Subcutaneous abdominal adipose tissue (tissue), 5 donors: ENCODE measurements around the gene ZSCAN20.
A peak's percentile ranks its signal among the peaks of the same experiment; 100 is the strongest.

ENCODE experiments used
- H3K27ac ChIP-seq: one replicate; pipeline ENCODE4 v1.7.0; 2013; ENCODE audit warnings: low read depth, mild to moderate bottlenecking, inconsistent platforms, low read length, moderate library complexity
- H3K27me3 ChIP-seq, 5 donors: one replicate each; pipeline ENCODE4 v1.7.0; 2013; ENCODE audit warnings: low read length in 5 of 5, inconsistent platforms in 1 of 5; ENCODE audit not compliant: control insufficient read depth in 5 of 5, insufficient read depth in 4 of 5
- H3K36me3 ChIP-seq, 5 donors: one replicate each; pipeline ENCODE4 v1.7.0; 2013; ENCODE audit warnings: low read length in 5 of 5; ENCODE audit not compliant: control insufficient read depth in 5 of 5, insufficient read depth in 5 of 5
- H3K4me1 ChIP-seq, 5 donors: one replicate each; pipeline ENCODE4 v1.7.0; 2013; ENCODE audit warnings: low read length in 5 of 5, mild to moderate bottlenecking in 3 of 5, moderate library complexity in 1 of 5; ENCODE audit not compliant: control insufficient read depth in 5 of 5, insufficient read depth in 5 of 5
- H3K4me3 ChIP-seq, 5 donors: one replicate each; pipeline ENCODE4 v1.7.0; 2013; ENCODE audit warnings: low read length in 5 of 5, low read depth in 1 of 5
- H3K9ac ChIP-seq, 5 donors: one replicate each; pipeline ENCODE4 v1.7.0; 2013; ENCODE audit warnings: low read length in 5 of 5, mild to moderate bottlenecking in 4 of 5, moderate library complexity in 3 of 5
- H3K9me3 ChIP-seq, 5 donors: one replicate each; pipeline ENCODE4 v1.7.0; 2013; ENCODE audit warnings: low read length in 5 of 5; ENCODE audit not compliant: control insufficient read depth in 5 of 5
- donor health status: healthy.
- donor health status: healthy.
- donor health status: healthy.
- donor health status: healthy.
- donor health status: healthy.

Gene ZSCAN20

DNA sequence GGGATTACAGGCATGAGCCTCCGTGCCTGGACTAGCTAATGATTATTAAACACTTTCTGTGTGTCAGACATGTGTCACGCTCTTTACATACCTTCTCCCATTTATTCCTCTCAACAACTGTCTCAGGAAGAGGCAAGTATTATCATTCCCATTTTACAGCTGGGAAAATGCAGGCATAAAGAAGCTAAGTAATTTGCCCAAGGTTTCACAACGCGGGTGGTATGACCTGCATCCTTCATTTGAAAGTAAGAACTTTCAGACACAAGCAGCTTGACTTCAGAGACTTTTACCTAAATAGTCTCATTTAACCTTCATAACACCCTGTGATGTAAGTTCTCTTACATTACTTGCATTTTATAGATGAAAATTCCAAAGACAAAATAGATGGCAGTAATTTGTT lies 1.0 kb upstream of the ZSCAN20 start:
- Histone ChIP-seq H3K9me3 (no peaks in the 10 kb centered on the region), H3K4me1 (peaks cover 19 to 43% (median 25%) of the 10 kb centered on the region in 5 donors), H3K9ac (peak overlapping the region in 2 of 5 donors; percentile 62 to 77), H3K4me3 (no peak overlapping the region), H3K27ac (peak overlapping the region; percentile 67), H3K36me3 (peaks cover 0 to 3% (median 0%) of the 10 kb centered on the region in 5 donors), H3K27me3 (peaks cover 0 to 3% (median 0%) of the 10 kb centered on the region in 5 donors)

DNA sequence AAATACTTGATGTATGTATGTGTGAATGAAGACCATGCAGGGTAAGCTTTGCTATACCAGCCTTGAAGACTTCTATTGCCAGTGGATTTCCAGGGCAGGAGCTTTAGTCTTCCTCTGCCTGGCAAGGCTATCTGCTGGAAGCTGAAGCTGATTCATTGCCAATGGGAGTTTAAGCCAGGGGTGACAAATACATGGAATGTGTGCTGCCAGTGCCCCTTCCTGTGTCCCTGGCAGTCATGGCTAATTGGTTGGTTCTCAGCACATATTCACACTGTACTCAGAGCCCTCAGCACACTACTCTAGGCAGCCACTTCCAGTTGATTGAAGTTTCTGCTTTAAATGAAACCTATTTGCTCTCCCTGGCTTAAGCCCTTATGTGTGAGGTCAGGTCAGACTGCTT lies 1.5 kb downstream of the ZSCAN20 start:
- H3K27me3 ChIP-seq = peaks cover 0 to 3% (median 0%) of the 10 kb centered on the region in 5 donors
- H3K4me1 ChIP-seq = peaks cover 19 to 39% (median 23%) of the 10 kb centered on the region in 5 donors
- peak overlapping the region in 2 of 5 donors; percentile 9 for H3K9ac ChIP-seq
- peak overlapping the region; percentile 45 for H3K27ac ChIP-seq
- H3K36me3 ChIP-seq = peaks cover 0 to 3% (median 0%) of the 10 kb centered on the region in 5 donors
- H3K4me3 ChIP-seq = no peak overlapping the region
- no peaks in the 10 kb centered on the region for H3K9me3 ChIP-seq

DNA sequence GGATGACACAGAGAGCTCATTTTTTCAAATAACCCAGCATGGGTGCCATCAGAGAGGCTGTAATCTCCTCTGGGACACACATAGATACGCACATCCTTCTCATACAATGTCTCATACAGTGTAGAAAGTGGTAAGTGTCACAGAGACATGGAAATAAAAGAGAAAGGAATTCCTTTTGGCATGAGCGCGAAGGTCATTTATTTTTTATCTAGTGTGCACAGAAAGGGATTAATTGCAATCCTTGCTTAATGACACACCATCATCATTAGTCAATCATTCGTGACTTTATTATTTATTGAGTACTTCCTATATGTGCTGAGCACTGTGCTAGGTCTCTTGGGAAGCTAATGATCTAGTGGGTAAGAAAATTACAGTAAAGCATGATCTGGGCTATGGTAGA lies 5.0 kb downstream of the ZSCAN20 start:
- no peak overlapping the region for H3K4me3 ChIP-seq
- H3K4me1 ChIP-seq = peaks cover 7 to 19% (median 16%) of the 10 kb centered on the region in 5 donors
- H3K36me3 ChIP-seq = peaks cover 13 to 31% (median 22%) of the 10 kb centered on the region in 5 donors
- H3K27ac ChIP-seq = no peak overlapping the region
- H3K9me3 ChIP-seq = no peaks in the 10 kb centered on the region
- H3K27me3 ChIP-seq = peaks cover 0 to under 1% (median 0%) of the 10 kb centered on the region in 5 donors
- no peak overlapping the region for H3K9ac ChIP-seq

DNA sequence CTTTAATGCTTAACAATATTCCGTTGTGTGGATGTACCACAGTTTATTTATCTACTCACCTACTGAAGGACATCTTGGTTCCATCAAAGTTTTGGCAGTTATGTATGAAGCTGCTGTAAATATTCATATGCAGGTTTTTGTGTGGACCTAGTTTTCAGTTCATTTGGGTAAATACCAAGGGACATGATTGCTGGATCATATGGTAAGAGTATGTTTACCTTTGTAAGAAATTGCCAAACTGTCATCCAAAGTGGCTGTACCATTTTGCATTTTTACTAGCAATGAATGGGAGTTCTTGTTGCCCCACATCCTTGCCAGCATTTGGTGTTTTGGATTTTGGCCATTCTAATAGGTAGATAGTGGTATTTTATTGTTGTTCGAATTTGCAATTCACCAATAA lies 10.0 kb downstream of the ZSCAN20 start:
- Histone ChIP-seq H3K9ac (no peak overlapping the region), H3K4me1 (no peaks in the 10 kb centered on the region), H3K9me3 (peaks cover 0 to 8% (median 0%) of the 10 kb centered on the region in 5 donors), H3K36me3 (peaks cover 14 to 41% (median 24%) of the 10 kb centered on the region in 5 donors), H3K4me3 (no peak overlapping the region), H3K27ac (no peak overlapping the region), H3K27me3 (no peaks in the 10 kb centered on the region)

DNA sequence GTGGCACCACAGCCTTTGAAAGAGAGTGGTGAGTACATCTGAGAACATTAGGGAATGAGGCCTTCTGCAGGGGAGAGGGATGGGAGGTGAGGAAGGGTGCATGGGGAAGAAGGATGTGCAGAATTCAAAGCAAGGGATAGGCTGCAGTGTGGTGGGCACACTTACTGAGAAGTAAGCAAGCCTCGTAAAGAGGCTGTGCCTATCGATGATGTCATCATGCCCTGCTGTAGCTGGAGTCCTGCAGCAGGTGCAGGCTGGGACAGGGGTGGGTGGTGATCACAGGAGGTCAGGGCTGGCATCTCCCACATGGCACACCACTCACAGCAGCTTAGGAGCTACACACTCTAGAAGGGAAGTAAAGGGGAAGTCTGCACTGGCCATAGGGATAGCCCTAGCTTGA lies 16.2 kb downstream of the ZSCAN20 start:
- no peaks in the 10 kb centered on the region for H3K27me3 ChIP-seq
- H3K4me1 ChIP-seq = peaks cover 0 to 1% (median 0%) of the 10 kb centered on the region in 5 donors
- H3K4me3 ChIP-seq = no peak overlapping the region
- H3K27ac ChIP-seq = no peak overlapping the region
- H3K36me3 ChIP-seq = peaks cover 22 to 59% (median 53%) of the 10 kb centered on the region in 5 donors
- H3K9ac ChIP-seq = no peak overlapping the region
- peaks cover 4 to 19% (median 10%) of the 10 kb centered on the region in 5 donors for H3K9me3 ChIP-seq

DNA sequence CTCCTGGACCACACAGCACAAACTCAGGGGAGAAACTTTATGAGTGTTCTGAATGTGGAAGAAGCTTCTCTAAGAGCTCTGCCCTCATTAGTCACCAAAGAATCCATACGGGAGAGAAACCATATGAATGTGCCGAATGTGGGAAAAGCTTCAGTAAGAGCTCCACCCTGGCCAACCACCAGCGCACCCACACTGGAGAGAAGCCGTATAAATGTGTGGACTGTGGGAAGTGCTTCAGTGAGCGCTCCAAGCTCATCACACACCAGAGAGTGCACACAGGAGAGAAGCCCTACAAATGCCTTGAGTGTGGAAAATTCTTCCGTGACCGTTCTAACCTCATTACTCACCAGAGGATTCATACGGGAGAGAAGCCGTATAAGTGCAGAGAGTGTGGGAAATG lies 22.5 kb downstream of the ZSCAN20 start:
- Histone ChIP-seq H3K4me1 (no peaks in the 10 kb centered on the region), H3K36me3 (peaks cover 25 to 50% (median 49%) of the 10 kb centered on the region in 5 donors), H3K27me3 (no peaks in the 10 kb centered on the region), H3K9me3 (peaks cover 29 to 61% (median 58%) of the 10 kb centered on the region in 5 donors), H3K27ac (no peak overlapping the region), H3K9ac (no peak overlapping the region), H3K4me3 (peak overlapping the region in 4 of 5 donors; percentile 13 to 48 (median 26))

DNA sequence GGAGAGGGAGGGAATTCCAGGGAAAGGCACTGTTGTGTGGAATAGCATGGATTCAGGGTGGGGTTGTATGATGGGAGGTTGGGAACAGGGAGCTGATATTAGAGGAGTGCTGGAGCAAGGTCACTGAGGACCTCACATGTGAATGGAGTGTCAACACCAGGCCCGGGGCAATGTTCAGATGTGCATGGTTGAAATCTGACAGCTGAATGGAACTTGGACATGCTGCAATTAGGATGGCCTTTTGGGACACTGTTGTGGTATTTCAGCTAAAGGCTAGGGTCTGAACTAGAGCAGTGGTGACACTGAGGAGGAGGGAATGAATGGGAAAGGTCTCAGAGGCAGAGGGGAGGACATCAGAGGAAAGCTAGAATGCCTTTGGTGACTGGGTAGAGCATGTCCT lies 25.0 kb downstream of the ZSCAN20 start:
- Histone ChIP-seq H3K9me3 (peaks cover 29 to 61% (median 60%) of the 10 kb centered on the region in 5 donors), H3K27ac (no peak overlapping the region), H3K4me3 (no peak overlapping the region), H3K27me3 (no peaks in the 10 kb centered on the region), H3K36me3 (peaks cover 11 to 27% (median 26%) of the 10 kb centered on the region in 5 donors), H3K4me1 (no peaks in the 10 kb centered on the region), H3K9ac (no peak overlapping the region)

DNA sequence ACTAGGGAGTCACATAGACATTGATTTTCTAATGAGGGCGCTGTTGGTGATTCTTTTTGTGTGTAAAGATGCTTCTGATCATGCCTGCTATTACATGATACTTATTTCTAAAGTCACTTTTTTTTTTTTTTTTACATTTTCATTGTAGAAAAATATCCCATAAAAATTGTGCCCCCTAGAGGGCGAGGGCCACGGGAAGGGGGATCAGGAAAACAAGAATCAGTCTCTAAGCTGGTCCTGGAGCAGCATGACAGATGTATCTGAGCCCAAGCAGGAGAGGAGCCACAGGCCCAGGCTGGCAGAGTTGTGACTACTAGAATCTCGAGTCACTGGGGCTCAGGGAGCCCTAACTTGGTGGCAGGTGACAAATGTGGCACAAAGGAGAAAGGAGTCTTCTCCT lies 28.1 kb downstream of the ZSCAN20 start:
- Histone ChIP-seq H3K9ac (no peak overlapping the region), H3K4me3 (no peak overlapping the region), H3K27ac (no peak overlapping the region), H3K27me3 (no peaks in the 10 kb centered on the region), H3K9me3 (peaks cover 10 to 33% (median 31%) of the 10 kb centered on the region in 5 donors), H3K36me3 (no peaks in the 10 kb centered on the region), H3K4me1 (no peaks in the 10 kb centered on the region)

DNA sequence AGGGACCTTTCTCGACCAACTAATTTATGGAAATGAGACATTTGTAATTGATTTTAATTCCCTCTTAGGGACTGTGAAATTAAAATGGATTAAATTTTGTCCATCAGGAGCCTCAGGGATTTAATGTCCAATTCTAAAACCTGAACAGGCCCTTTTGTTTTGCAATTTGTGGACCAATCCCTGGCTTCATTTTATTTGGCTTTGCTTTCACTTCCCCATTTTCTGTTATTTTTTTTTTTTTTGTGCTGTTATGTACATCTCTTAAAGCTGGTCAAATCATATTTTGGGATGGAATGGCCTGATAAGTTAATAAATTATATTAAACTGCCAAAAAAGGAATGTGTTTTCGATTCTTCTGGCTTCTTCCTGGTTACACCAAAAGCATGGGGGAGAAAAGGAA lies 28.9 kb downstream of the ZSCAN20 start:
- H3K9ac ChIP-seq = no peak overlapping the region
- no peak overlapping the region for H3K27ac ChIP-seq
- no peaks in the 10 kb centered on the region for H3K36me3 ChIP-seq

DNA sequence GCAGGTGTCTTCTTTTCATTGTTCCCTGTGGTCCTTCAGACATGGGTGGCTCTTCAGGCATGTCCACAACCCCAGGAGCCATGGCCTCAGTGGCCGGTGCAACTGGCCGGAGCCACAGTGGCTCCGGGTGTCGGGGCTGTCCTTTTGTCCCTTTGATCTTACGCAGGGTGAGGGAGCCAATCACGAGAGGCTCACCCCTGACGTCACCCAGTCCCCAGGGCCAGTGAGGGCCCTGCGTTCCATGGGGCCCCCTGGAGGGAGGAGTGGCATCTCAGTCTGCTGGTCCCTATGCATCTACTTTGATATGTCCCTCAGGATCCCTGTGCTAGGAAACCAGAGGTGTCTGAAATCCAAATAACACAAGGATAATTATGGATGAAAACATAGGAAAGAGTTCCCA lies 29.3 kb downstream of the ZSCAN20 start:
- H3K9me3 ChIP-seq = peaks cover 2 to 21% (median 20%) of the 10 kb centered on the region in 5 donors
- no peaks in the 10 kb centered on the region for H3K36me3 ChIP-seq
- no peak overlapping the region for H3K27ac ChIP-seq
- no peaks in the 10 kb centered on the region for H3K27me3 ChIP-seq
- H3K4me1 ChIP-seq = no peaks in the 10 kb centered on the region
- H3K9ac ChIP-seq = no peak overlapping the region
- H3K4me3 ChIP-seq = no peak overlapping the region

More for the DNA sequence above, 28.9 kb downstream of the ZSCAN20 start:
- Histone ChIP-seq H3K4me1 (no peaks in the 10 kb centered on the region), H3K9me3 (peaks cover 3 to 26% (median 24%) of the 10 kb centered on the region in 5 donors), H3K4me3 (no peak overlapping the region), H3K27me3 (no peaks in the 10 kb centered on the region)
